SK-N-SH (cell line): Measurements from ENCODE around the gene ZNF593OS. TPM values are rescaled to one million over a fixed set of nuclear protein-coding genes. Genes with fewer than 3 reads are reported as not detected.

Experiments
- CTCF ChIA-PET: fragments of 300-600, 350-600 bp; formaldehyde crosslinking; extraction: SDS; loops from one replicate; lab custom pipeline; 2021; lab: Yijun Ruan, JAX
- POLR2A ChIA-PET: fragments of 350-600 bp; sonication (Branson Sonifier 250); formaldehyde crosslinking; extraction: SDS; loops from one replicate; lab custom pipeline; 2020; ENCODE audit warnings: antibody characterized with exemption, inconsistent platforms; lab: Yijun Ruan, JAX
- DNase-seq: peaks from one replicate; pipeline ENCODE4 v3.0.0; 2012
- H2AFZ ChIP-seq: fragments of 200-600 bp; sonication (generic); 2 replicates; pipeline ENCODE4 v1.8.1; 2016; ENCODE audit warnings: antibody characterized with exemption, mild to moderate bottlenecking, low read depth
- H3F3A ChIP-seq: fragments of 200-600 bp; sonication (generic); replicated peaks from 2 replicates; pipeline ENCODE3; 2016; ENCODE audit warnings: antibody characterized with exemption, mild to moderate bottlenecking; ENCODE audit not compliant: insufficient read depth
- H3K27ac ChIP-seq, 2 experiments: fragments of 200-500 bp in 1 of 2; fragments of 200-600 bp in 1 of 2; sonication (Bioruptor generic) in 1 of 2; sonication (generic), shearing (Covaris generic) in 1 of 2; 2 replicates each; pipeline versions ENCODE4 v1.5.1 to v1.6.1; 2014 to 2016; ENCODE audit warnings: low read depth in 2 of 2, inconsistent platforms in 1 of 2, low read length in 1 of 2, mild to moderate bottlenecking in 1 of 2, mixed read lengths in 1 of 2
- H3K27me3 ChIP-seq: fragments of 200-600 bp; sonication (generic), shearing (Covaris generic); 2 replicates; pipeline ENCODE4 v1.6.1; 2016; ENCODE audit warnings: mixed run types; ENCODE audit not compliant: insufficient read depth
- H3K36me3 ChIP-seq, 2 experiments: fragments of 200-500 bp in 1 of 2; fragments of 200-600 bp in 1 of 2; sonication (Bioruptor generic) in 1 of 2; sonication (generic) in 1 of 2; replicated peaks in 1 of 2; 2 replicates each; pipeline versions ENCODE3 to v1.5.1; 2014 to 2016; ENCODE audit warnings: low read length in 1 of 2, mild to moderate bottlenecking in 1 of 2; ENCODE audit not compliant: insufficient read depth in 2 of 2, control insufficient read depth in 1 of 2
- H3K4me1 ChIP-seq, 2 experiments: fragments of 200-500 bp in 1 of 2; fragments of 200-600 bp in 1 of 2; sonication (Bioruptor generic) in 1 of 2; sonication (generic), shearing (Covaris generic) in 1 of 2; 2 replicates each; pipeline versions ENCODE4 v1.5.1 to v1.6.1; 2014 to 2016; ENCODE audit warnings: low read depth in 1 of 2, low read length in 1 of 2, mixed run types in 1 of 2; ENCODE audit not compliant: insufficient read depth in 2 of 2, control insufficient read depth in 1 of 2
- H3K4me2 ChIP-seq: fragments of 200-600 bp; sonication (generic), shearing (Covaris generic); 2 replicates; pipeline ENCODE4 v1.6.1; 2017; ENCODE audit warnings: mixed run types
- H3K4me3 ChIP-seq, 2 experiments: fragments of 200-500 bp in 1 of 2; fragments of 200-600 bp in 1 of 2; sonication (Bioruptor generic) in 1 of 2; sonication (generic), shearing (Covaris generic) in 1 of 2; 2 replicates each; pipeline versions ENCODE4 v1.5.1 to v1.8.1; 2014 to 2016; ENCODE audit warnings: low read depth in 2 of 2, inconsistent platforms in 1 of 2, low read length in 1 of 2, mild to moderate bottlenecking in 1 of 2, mixed read lengths in 1 of 2, moderate library complexity in 1 of 2
- H3K79me2 ChIP-seq: fragments of 200-600 bp; sonication (generic); 2 replicates; pipeline ENCODE4 v1.8.1; 2017; ENCODE audit warnings: mild to moderate bottlenecking; ENCODE audit not compliant: insufficient read depth
- H3K9ac ChIP-seq: fragments of 200-600 bp; sonication (generic); 2 replicates; pipeline ENCODE4 v1.6.1; 2017; ENCODE audit warnings: mixed run types
- H3K9me2 ChIP-seq: fragments of 200-600 bp; sonication (generic); 2 replicates; pipeline ENCODE4 v1.6.1; 2017; ENCODE audit warnings: mixed run types
- H3K9me3 ChIP-seq: fragments of 200-600 bp; sonication (generic); 2 replicates; pipeline ENCODE4 v1.6.1; 2017; ENCODE audit warnings: mixed run types, mild to moderate bottlenecking, moderate library complexity
- H4K20me1 ChIP-seq: fragments of 200-600 bp; sonication (generic); 2 replicates; pipeline ENCODE4 v1.6.1; 2017; ENCODE audit warnings: mild to moderate bottlenecking, mixed run types; ENCODE audit not compliant: insufficient read depth
- CHD2 ChIP-seq: fragments of 150-350 bp; IDR thresholded peaks from 2 replicates; pipeline ENCODE4 v1.6.1; 2018; ENCODE audit warnings: low read length; ENCODE audit not compliant: partially characterized antibody
- ELF1 ChIP-seq: IDR thresholded peaks from 2 replicates; pipeline ENCODE4 v1.4.0; 2012
- EP300 ChIP-seq, 2 experiments: IDR thresholded peaks; 2 replicates each; pipeline versions ENCODE4 v1.4.0 to v1.6.1; 2012; ENCODE audit warnings: borderline replicate concordance in 1 of 2, low read depth in 1 of 2, low read length in 1 of 2
- EZH2phosphoT487 ChIP-seq: fragments of 200-600 bp; sonication (generic); IDR thresholded peaks from 2 replicates; pipeline ENCODE4 v1.6.1; 2017; ENCODE audit warnings: low read depth, mixed run types, mild to moderate bottlenecking, antibody characterized with exemption, moderate library complexity, borderline replicate concordance
- FOSL2 ChIP-seq: IDR thresholded peaks from 2 replicates; pipeline ENCODE4 v1.4.0; 2012; ENCODE audit warnings: low read depth, mild to moderate bottlenecking, moderate library complexity, borderline replicate concordance
- FOXJ3 ChIP-seq: sonication (generic); formaldehyde crosslinking; IDR thresholded peaks from 2 replicates; pipeline ENCODE4 v1.5.1; 2020; ENCODE audit warnings: mild to moderate bottlenecking, missing genetic modification reagents
- FOXM1 ChIP-seq: IDR thresholded peaks from 2 replicates; pipeline ENCODE4 v1.4.0; 2012; ENCODE audit warnings: low read depth, mild to moderate bottlenecking
- GABPA ChIP-seq: IDR thresholded peaks from 2 replicates; pipeline ENCODE4 v1.4.0; 2012; ENCODE audit warnings: low read depth, mild to moderate bottlenecking
- GATA2 ChIP-seq: sonication (generic); formaldehyde crosslinking; IDR thresholded peaks from 2 replicates; pipeline ENCODE4 v1.5.0; 2020; ENCODE audit warnings: mild to moderate bottlenecking, missing genetic modification reagents
- MEF2A ChIP-seq: IDR thresholded peaks from 2 replicates; pipeline ENCODE4 v1.4.0; 2012; ENCODE audit warnings: low read depth, borderline replicate concordance
- MXI1 ChIP-seq: IDR thresholded peaks from 2 replicates; pipeline ENCODE4 v1.6.1; 2012; ENCODE audit warnings: mild to moderate bottlenecking, low read depth, low read length, improper control_type of control experiment
- NFIC ChIP-seq: IDR thresholded peaks from 2 replicates; pipeline ENCODE4 v1.4.0; 2012; ENCODE audit warnings: borderline replicate concordance
- NRF1 ChIP-seq: IDR thresholded peaks from 2 replicates; pipeline ENCODE4 v1.6.1; 2012; ENCODE audit warnings: low read depth, mild to moderate bottlenecking, low read length
- PBX3 ChIP-seq: IDR thresholded peaks from 2 replicates; pipeline ENCODE4; 2012
- POLR2AphosphoS5 ChIP-seq: IDR thresholded peaks from 2 replicates; pipeline ENCODE4 v1.6.1; 2012; ENCODE audit warnings: low read depth, low read length
- RFX5 ChIP-seq: IDR thresholded peaks from 2 replicates; pipeline ENCODE4 v1.6.1; 2012; ENCODE audit warnings: mild to moderate bottlenecking, improper control_type of control experiment, low read length
- RXRA ChIP-seq: IDR thresholded peaks from 2 replicates; pipeline ENCODE4 v1.4.0; 2012; ENCODE audit warnings: low read depth, mild to moderate bottlenecking, borderline replicate concordance
- SIN3A ChIP-seq: IDR thresholded peaks from 2 replicates; pipeline ENCODE4 v1.6.1; 2012; ENCODE audit warnings: low read depth, mild to moderate bottlenecking, low read length, moderate library complexity, borderline replicate concordance
- SMC3 ChIP-seq: IDR thresholded peaks from 2 replicates; pipeline ENCODE4 v1.6.1; 2012; ENCODE audit warnings: low read depth, low read length, improper control_type of control experiment
- TAF1 ChIP-seq: IDR thresholded peaks from 2 replicates; pipeline ENCODE4 v1.6.1; 2012; ENCODE audit warnings: low read depth, mild to moderate bottlenecking, low read length, moderate library complexity, borderline replicate concordance
- TCF12 ChIP-seq: IDR thresholded peaks from 2 replicates; pipeline ENCODE4 v1.4.0; 2012
- YY1 ChIP-seq: IDR thresholded peaks from 2 replicates; pipeline ENCODE4 v1.4.0; 2012; ENCODE audit warnings: low read depth, mild to moderate bottlenecking
- WGBS: methylation state at CpG from one replicate; pipeline ENCODE4 v1.1.6; 2017; ENCODE audit warnings: low lambda C conversion rate; 5-methylcytosine and 5-hydroxymethylcytosine counted together
- polyA plus RNA-seq, 3 experiments: library from polyadenylated mRNA; depleted of rRNA; stranded (reverse); fragments of >200 nt; gene quantifications; 2 replicates each; pipeline ENCODE4 v1.2.3, GENCODE V29; 2012
- TF ChIP-seq, protein P1 (sequence below): IDR thresholded peaks from 2 replicates; pipeline ENCODE4 v1.4.0; 2012; ENCODE audit warnings: low read depth, borderline replicate concordance
- TF ChIP-seq, protein P2 (sequence below): fragments of 200-600 bp; sonication (generic); IDR thresholded peaks from 2 replicates; pipeline ENCODE4 v1.6.1; 2017; ENCODE audit warnings: antibody characterized with exemption, mild to moderate bottlenecking, moderate library complexity
- TF ChIP-seq, protein P3 (sequence below): fragments of 150-350 bp; IDR thresholded peaks from 2 replicates; pipeline ENCODE4 v1.6.1; 2017; ENCODE audit warnings: antibody characterized with exemption, low read length, low read depth, borderline replicate concordance

Gene ZNF593OS
- polyA plus RNA-seq, 1 of the 3 experiments (the other 2 are of a cell fraction), result not detected

- Histone ChIP-seq H3K79me2 (no peaks in the 10 kb centered on the region), H3F3A (no peaks in the 10 kb centered on the region), H3K4me3 (no peak overlapping the region), H3K9me2 (no peaks in the 10 kb centered on the region), H3K27ac (no peak overlapping the region), H3K27me3 (peaks cover 14% of the 10 kb centered on the region; the same call in 1 of the 2 replicates), H3K9me3 (no peaks in the 10 kb centered on the region), H3K9ac (no peak overlapping the region), H2AFZ (no peak overlapping the region), H3K36me3 (no peaks in the 10 kb centered on the region), H3K4me1 (no peaks in the 10 kb centered on the region), H4K20me1 (no peaks in the 10 kb centered on the region), H3K4me2 (no peak overlapping the region)
- ChIA-PET POLR2A (no interaction called here), CTCF (interaction anchor here (1.4 to 9.3 kb wide), 2 partner anchors 11 to 44 kb away, joined by 4 to 131 read pairs; partner anchors contain the start of gene FAM110D)
- no peak for DNase-seq
- TF ChIP-seq SMC3, result no peak
- no peak for TF ChIP-seq FOXM1
- TF ChIP-seq MXI1, result no peak
- TF ChIP-seq NFIC, result no peak
- TF ChIP-seq NRF1, result no peak
- TF ChIP-seq EZH2phosphoT487, result no peak
- TF ChIP-seq TCF12, result no peak
- no peak for TF ChIP-seq FOSL2
- TF ChIP-seq EP300 (IDR thresholded peaks at IDR 0.05; ENCODE audit: borderline replicate concordance in 1 of 2, low read depth in 1 of 2, low read length in 1 of 2), result no peak
- TF ChIP-seq TAF1, result no peak
Observed at GRCh38 chr1:26148887-26149286, 22.7 kb downstream of the ZNF593OS start.

GRCh38 chr1:26145960-26146294 is 25.7 kb downstream of the ZNF593OS start:
- H4K20me1 ChIP-seq, result no peaks in the 10 kb centered on the region
- H3K36me3 ChIP-seq, result no peaks in the 10 kb centered on the region
- no peak overlapping the region for H2AFZ ChIP-seq
- H3K79me2 ChIP-seq, result no peaks in the 10 kb centered on the region
- H3K27ac ChIP-seq, result no peak overlapping the region
- H3F3A ChIP-seq, result no peaks in the 10 kb centered on the region
- no peak for DNase-seq
- H3K27me3 ChIP-seq, result peaks cover 14% of the 10 kb centered on the region; the same call in 1 of the 2 replicates
- H3K4me3 ChIP-seq, result no peak overlapping the region
- CTCF ChIA-PET, result interaction anchor here (0.6 to 9.3 kb wide), 19 partner anchors 13 to 321 kb away, joined by 3 to 235 read pairs (median 6); partner anchors contain the start of genes C1orf232, FAM110D, PDIK1L and TRIM63
- no peaks in the 10 kb centered on the region for H3K4me1 ChIP-seq
- WGBS, result 5% methylated on average over 4 of the region's 6 CpGs
- POLR2A ChIA-PET, result no interaction called here
- no peak overlapping the region for H3K9ac ChIP-seq
- H3K9me2 ChIP-seq, result no peaks in the 10 kb centered on the region
- H3K4me2 ChIP-seq, result no peak overlapping the region
- H3K9me3 ChIP-seq, result no peaks in the 10 kb centered on the region
- no peak for TF ChIP-seq EP300 (IDR thresholded peaks at IDR 0.05; ENCODE audit: borderline replicate concordance in 1 of 2, low read depth in 1 of 2, low read length in 1 of 2)
- no peak for TF ChIP-seq YY1
- TF ChIP-seq, protein P1, sequence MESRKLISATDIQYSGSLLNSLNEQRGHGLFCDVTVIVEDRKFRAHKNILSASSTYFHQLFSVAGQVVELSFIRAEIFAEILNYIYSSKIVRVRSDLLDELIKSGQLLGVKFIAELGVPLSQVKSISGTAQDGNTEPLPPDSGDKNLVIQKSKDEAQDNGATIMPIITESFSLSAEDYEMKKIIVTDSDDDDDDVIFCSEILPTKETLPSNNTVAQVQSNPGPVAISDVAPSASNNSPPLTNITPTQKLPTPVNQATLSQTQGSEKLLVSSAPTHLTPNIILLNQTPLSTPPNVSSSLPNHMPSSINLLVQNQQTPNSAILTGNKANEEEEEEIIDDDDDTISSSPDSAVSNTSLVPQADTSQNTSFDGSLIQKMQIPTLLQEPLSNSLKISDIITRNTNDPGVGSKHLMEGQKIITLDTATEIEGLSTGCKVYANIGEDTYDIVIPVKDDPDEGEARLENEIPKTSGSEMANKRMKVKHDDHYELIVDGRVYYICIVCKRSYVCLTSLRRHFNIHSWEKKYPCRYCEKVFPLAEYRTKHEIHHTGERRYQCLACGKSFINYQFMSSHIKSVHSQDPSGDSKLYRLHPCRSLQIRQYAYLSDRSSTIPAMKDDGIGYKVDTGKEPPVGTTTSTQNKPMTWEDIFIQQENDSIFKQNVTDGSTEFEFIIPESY, result no peak
- TF ChIP-seq, protein P2, sequence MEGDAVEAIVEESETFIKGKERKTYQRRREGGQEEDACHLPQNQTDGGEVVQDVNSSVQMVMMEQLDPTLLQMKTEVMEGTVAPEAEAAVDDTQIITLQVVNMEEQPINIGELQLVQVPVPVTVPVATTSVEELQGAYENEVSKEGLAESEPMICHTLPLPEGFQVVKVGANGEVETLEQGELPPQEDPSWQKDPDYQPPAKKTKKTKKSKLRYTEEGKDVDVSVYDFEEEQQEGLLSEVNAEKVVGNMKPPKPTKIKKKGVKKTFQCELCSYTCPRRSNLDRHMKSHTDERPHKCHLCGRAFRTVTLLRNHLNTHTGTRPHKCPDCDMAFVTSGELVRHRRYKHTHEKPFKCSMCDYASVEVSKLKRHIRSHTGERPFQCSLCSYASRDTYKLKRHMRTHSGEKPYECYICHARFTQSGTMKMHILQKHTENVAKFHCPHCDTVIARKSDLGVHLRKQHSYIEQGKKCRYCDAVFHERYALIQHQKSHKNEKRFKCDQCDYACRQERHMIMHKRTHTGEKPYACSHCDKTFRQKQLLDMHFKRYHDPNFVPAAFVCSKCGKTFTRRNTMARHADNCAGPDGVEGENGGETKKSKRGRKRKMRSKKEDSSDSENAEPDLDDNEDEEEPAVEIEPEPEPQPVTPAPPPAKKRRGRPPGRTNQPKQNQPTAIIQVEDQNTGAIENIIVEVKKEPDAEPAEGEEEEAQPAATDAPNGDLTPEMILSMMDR, result no peak
- TF ChIP-seq FOXM1, result no peak
- TF ChIP-seq ELF1, result no peak
- no peak for TF ChIP-seq RFX5
- no peak for TF ChIP-seq GATA2 (CRISPR knock-in tag)
- no peak for TF ChIP-seq RXRA
- no peak for TF ChIP-seq MEF2A
- no peak for TF ChIP-seq PBX3
- no peak for TF ChIP-seq SMC3
- TF ChIP-seq SIN3A, result no peak
- no peak for TF ChIP-seq POLR2AphosphoS5
- TF ChIP-seq, protein P3, sequence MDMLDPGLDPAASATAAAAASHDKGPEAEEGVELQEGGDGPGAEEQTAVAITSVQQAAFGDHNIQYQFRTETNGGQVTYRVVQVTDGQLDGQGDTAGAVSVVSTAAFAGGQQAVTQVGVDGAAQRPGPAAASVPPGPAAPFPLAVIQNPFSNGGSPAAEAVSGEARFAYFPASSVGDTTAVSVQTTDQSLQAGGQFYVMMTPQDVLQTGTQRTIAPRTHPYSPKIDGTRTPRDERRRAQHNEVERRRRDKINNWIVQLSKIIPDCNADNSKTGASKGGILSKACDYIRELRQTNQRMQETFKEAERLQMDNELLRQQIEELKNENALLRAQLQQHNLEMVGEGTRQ, result no peak
- no peak for TF ChIP-seq GABPA
- no peak for TF ChIP-seq FOXJ3
- no peak for TF ChIP-seq EZH2phosphoT487
- no peak for TF ChIP-seq CHD2
